OCI-LY7 (cell line): Measurements from ENCODE around the gene SEMA3F. TPM values are rescaled to one million over a fixed set of nuclear protein-coding genes. Genes with fewer than 3 reads are reported as not detected.

Source experiments
- BruUV-seq: library from RNA; stranded (reverse); fragments of 400-500 nt; replicated peaks from 2 replicates; lab custom pipeline; 2021; lab: Mats Ljungman, UMichigan
- CTCF ChIA-PET: fragments of 300-600 bp; sonication (Branson Sonifier 250); formaldehyde crosslinking; loops from one replicate; lab custom pipeline; 2022; ENCODE audit warnings: antibody characterized with exemption; ENCODE audit not compliant: unreplicated experiment; lab: Charles Lee
- POLR2A ChIA-PET: fragments of 300-600 bp; sonication (Branson Sonifier 250); formaldehyde crosslinking; loops from one replicate; lab custom pipeline; 2022; ENCODE audit warnings: antibody characterized with exemption; lab: Charles Lee
- DNase-seq: peaks from one replicate; pipeline ENCODE4 v3.0.0-alpha.2; 2015; ENCODE audit warnings: low spot score
- H2AFZ ChIP-seq: fragments of 200-600 bp; sonication (generic), shearing (Covaris generic); 2 replicates; pipeline ENCODE4 v1.6.1; 2014; ENCODE audit warnings: mild to moderate bottlenecking, antibody characterized with exemption, low read length, moderate library complexity
- H3K27ac ChIP-seq: fragments of 200-600 bp; sonication (generic); 2 replicates; pipeline ENCODE4 v1.5.1; 2014; ENCODE audit warnings: mixed run types, low read depth, mild to moderate bottlenecking, moderate library complexity, low read length, inconsistent platforms; ENCODE audit not compliant: poor library complexity, severe bottlenecking
- H3K36me3 ChIP-seq: fragments of 200-600 bp; sonication (generic); 2 replicates; pipeline ENCODE4 v1.6.1; 2014; ENCODE audit warnings: mild to moderate bottlenecking, antibody characterized with exemption, low read length, moderate library complexity, mixed read lengths; ENCODE audit not compliant: insufficient read depth
- H3K4me1 ChIP-seq: fragments of 200-600 bp; sonication (generic); 2 replicates; pipeline ENCODE4 v1.5.1; 2014; ENCODE audit warnings: mild to moderate bottlenecking, low read length; ENCODE audit not compliant: insufficient read depth, poor library complexity, severe bottlenecking
- H3K4me2 ChIP-seq: fragments of 200-600 bp; sonication (generic); 2 replicates; pipeline ENCODE4 v1.6.1; 2014; ENCODE audit warnings: mild to moderate bottlenecking, low read length
- H3K4me3 ChIP-seq: fragments of 200-600 bp; sonication (generic); 2 replicates; pipeline ENCODE4 v1.5.1; 2014; ENCODE audit warnings: mild to moderate bottlenecking, low read depth, low read length; ENCODE audit not compliant: poor library complexity, severe bottlenecking
- H3K79me2 ChIP-seq: fragments of 200-600 bp; sonication (generic); 2 replicates; pipeline ENCODE4 v1.6.1; 2016; ENCODE audit warnings: low read depth, mild to moderate bottlenecking, low read length, moderate library complexity, mixed read lengths; ENCODE audit not compliant: insufficient read depth
- H3K9me2 ChIP-seq: fragments of 200-600 bp; sonication (generic); 2 replicates; pipeline ENCODE4 v1.6.1; 2016; ENCODE audit warnings: mild to moderate bottlenecking, low read length, mixed read lengths; ENCODE audit not compliant: insufficient read depth
- H3K9me3 ChIP-seq: fragments of 200-600 bp; sonication (generic); 2 replicates; pipeline ENCODE4 v1.6.1; 2014; ENCODE audit warnings: mild to moderate bottlenecking, mixed run types, low read length, mixed read lengths
- H4K20me1 ChIP-seq: fragments of 200-600 bp; sonication (generic); 2 replicates; pipeline ENCODE4 v1.6.1; 2014; ENCODE audit warnings: mild to moderate bottlenecking, antibody characterized with exemption, low read length, moderate library complexity, mixed read lengths; ENCODE audit not compliant: insufficient read depth
- CTCF ChIP-seq: fragments of 200-600 bp; sonication (generic); conservative IDR thresholded peaks from 2 replicates; pipeline ENCODE4 v1.5.1; 2014; ENCODE audit warnings: mild to moderate bottlenecking, antibody characterized with exemption, low read length, moderate library complexity, mixed read lengths
- EZH2phosphoT487 ChIP-seq: fragments of 200-600 bp; sonication (generic); IDR thresholded peaks from 2 replicates; pipeline ENCODE4 v1.6.1; 2018; ENCODE audit warnings: low read depth, borderline replicate concordance, mild to moderate bottlenecking, mixed run types, antibody characterized with exemption, low read length, moderate library complexity, mixed read lengths
- intact Hi-C: fragments of 100-400 bp; cut with micrococcal nuclease; formaldehyde crosslinking; loops from one replicate; pipeline ENCODE4 v1.10.0; 2022; ENCODE audit not compliant: unreplicated experiment
- total RNA-seq, 2 experiments: library from RNA; depleted of rRNA in 1 of 2; stranded (reverse); fragments of >200 nt in 1 of 2; shearing (Covaris generic) in 1 of 2; gene quantifications; 2 replicates each; pipeline ENCODE4 v1.2.3, GENCODE V29; 2014 to 2022

The SEMA3F gene
- total RNA-seq, 2 experiments from 2014 or later: 0.84 TPM; not detected in 1

- no peaks in the 10 kb centered on the region for H3K4me1 ChIP-seq
- no peak overlapping the region for H3K27ac ChIP-seq
- intact Hi-C loops: no loop called here
- H3K36me3 ChIP-seq: no peaks in the 10 kb centered on the region
- BruUV-seq: no TSS peak
- H3K4me3 ChIP-seq: no peak overlapping the region
- TF ChIP-seq CTCF: no peak
- no peak for TF ChIP-seq EZH2phosphoT487
- H3K9me3 ChIP-seq: no peaks in the 10 kb centered on the region
- ChIA-PET POLR2A (no interaction called here), CTCF (no interaction called here)
- no peaks in the 10 kb centered on the region for H3K79me2 ChIP-seq
- no peak overlapping the region for H2AFZ ChIP-seq
- no peaks in the 10 kb centered on the region for H3K9me2 ChIP-seq
- H4K20me1 ChIP-seq: no peaks in the 10 kb centered on the region; the same call in 1 of the 2 replicates
- no peak overlapping the region for H3K4me2 ChIP-seq
- DNase-seq: no peak
Observed at GRCh38 chr3:50177346-50177745, 22.2 kb downstream of the SEMA3F start.

GRCh38 chr3:50179710-50180109 is 24.6 kb downstream of the SEMA3F start:
- Histone ChIP-seq H3K79me2 (no peaks in the 10 kb centered on the region), H4K20me1 (no peaks in the 10 kb centered on the region; the same call in 1 of the 2 replicates), H3K4me2 (no peak overlapping the region), H3K4me1 (no peaks in the 10 kb centered on the region), H3K27ac (no peak overlapping the region), H3K9me2 (no peaks in the 10 kb centered on the region), H3K4me3 (no peak overlapping the region), H3K9me3 (no peaks in the 10 kb centered on the region), H3K36me3 (no peaks in the 10 kb centered on the region), H2AFZ (no peak overlapping the region)
- DNase-seq: no peak
- BruUV-seq: no TSS peak
- ChIA-PET POLR2A (interaction anchor here (0.5 to 1.0 kb wide), 2 partner anchors 12 to 93 kb away, joined by 3 to 5 read pairs; no protein-coding TSS in a partner anchor), CTCF (no interaction called here)
- TF ChIP-seq EZH2phosphoT487 (no peak), CTCF (no peak)
- intact Hi-C loops: no loop called here

- no peak for DNase-seq
- CTCF ChIA-PET: no interaction called here
- H4K20me1 ChIP-seq: no peaks in the 10 kb centered on the region; the same call in 1 of the 2 replicates
- H3K79me2 ChIP-seq: no peaks in the 10 kb centered on the region
- no peaks in the 10 kb centered on the region for H3K9me2 ChIP-seq
- H3K27ac ChIP-seq: no peak overlapping the region
- intact Hi-C loops: no loop called here
- no peak overlapping the region for H2AFZ ChIP-seq
- H3K36me3 ChIP-seq: no peaks in the 10 kb centered on the region
- no peaks in the 10 kb centered on the region for H3K9me3 ChIP-seq
- H3K4me3 ChIP-seq: no peak overlapping the region
- POLR2A ChIA-PET: no interaction called here
- BruUV-seq: no TSS peak
- H3K4me1 ChIP-seq: no peaks in the 10 kb centered on the region
- no peak for TF ChIP-seq CTCF
- no peak for TF ChIP-seq EZH2phosphoT487
- no peak overlapping the region for H3K4me2 ChIP-seq
Observed at GRCh38 chr3:50181985-50182384, 26.9 kb downstream of the SEMA3F start.
